CD4-positive, alpha-beta T cell (primary cell): ENCODE results near the gene SETD3. TPM values are rescaled to one million over a fixed set of nuclear protein-coding genes. Genes with fewer than 3 reads are reported as not detected.
"Not testable (repeated sequence)": the region's sequence is repeated elsewhere in the genome, so short reads cannot be mapped to it uniquely, and the experiment has no call there.

Experiments
- ATAC-seq: fragments of 200-7000 bp; cut with Tn5 transposase; one replicate; pipeline ENCODE4 v1.10.0; 2022; ENCODE audit warnings: mild to moderate bottlenecking; ENCODE audit not compliant: poor library complexity
- CTCF ChIA-PET: fragments of 350-600 bp; sonication (Branson Sonifier 250); formaldehyde crosslinking; loops from one replicate; lab custom pipeline; 2021; ENCODE audit warnings: antibody characterized with exemption, inconsistent platforms; lab: Charles Lee
- POLR2A ChIA-PET: fragments of 350-600 bp; sonication (Branson Sonifier 250); formaldehyde crosslinking; loops from one replicate; lab custom pipeline; 2021; ENCODE audit warnings: antibody characterized with exemption, inconsistent platforms; lab: Charles Lee
- DNase-seq, 14 experiments: peaks; one replicate each; pipeline ENCODE4 v3.0.0-alpha.2; 2013 to 2020; ENCODE audit warnings: mixed read lengths in 2 of 14
- H3K27ac ChIP-seq, 2 donors: one replicate each; pipeline versions ENCODE4 v1.5.1 to v1.7.0; 2013; ENCODE audit warnings: low read length in 2 of 2, low read depth in 1 of 2, mild to moderate bottlenecking in 1 of 2
- H3K27me3 ChIP-seq, 2 experiments: 1 replicate in 1 of 2; 2 replicates in 1 of 2; pipeline versions ENCODE4 v1.6.1 to v1.7.0; 2013; ENCODE audit warnings: low read length in 2 of 2, control low read depth in 1 of 2, mild to moderate bottlenecking in 1 of 2, moderate library complexity in 1 of 2; ENCODE audit not compliant: insufficient read depth in 2 of 2, control insufficient read depth in 1 of 2
- H3K36me3 ChIP-seq: one replicate; pipeline ENCODE4 v1.6.1; 2013; ENCODE audit warnings: low read length, control low read depth; ENCODE audit not compliant: insufficient read depth
- H3K4me1 ChIP-seq: one replicate; pipeline ENCODE4 v1.6.1; 2013; ENCODE audit warnings: low read length, control low read depth; ENCODE audit not compliant: insufficient read depth
- H3K4me3 ChIP-seq: one replicate; pipeline ENCODE4 v1.5.1; 2013; ENCODE audit warnings: mild to moderate bottlenecking, low read length, moderate library complexity
- H3K9me3 ChIP-seq, 2 experiments: 1 replicate in 1 of 2; 2 replicates in 1 of 2; pipeline versions ENCODE4 v1.6.1 to v1.7.0; 2013; ENCODE audit warnings: low read length in 2 of 2, mild to moderate bottlenecking in 2 of 2, control low read depth in 1 of 2, moderate library complexity in 1 of 2; ENCODE audit not compliant: control insufficient read depth in 1 of 2, insufficient read depth in 1 of 2
- H3K27ac Mint-ChIP-seq: one replicate; pipeline ENCODE4 v1.8.0; 2020; ENCODE audit warnings: mixed read lengths
- H3K27me3 Mint-ChIP-seq: one replicate; pipeline ENCODE4 v1.8.0; 2021; ENCODE audit warnings: mixed read lengths
- H3K36me3 Mint-ChIP-seq: one replicate; pipeline ENCODE4 v1.8.0; 2021; ENCODE audit warnings: low read depth, mixed read lengths
- H3K4me1 Mint-ChIP-seq: one replicate; pipeline ENCODE4 v1.8.0; 2021; ENCODE audit warnings: low read depth, mixed read lengths
- H3K4me3 Mint-ChIP-seq: one replicate; pipeline ENCODE4 v1.8.0; 2020; ENCODE audit warnings: mild to moderate bottlenecking, mixed read lengths
- H3K9me3 Mint-ChIP-seq: one replicate; pipeline ENCODE4 v1.8.0; 2020; ENCODE audit warnings: mixed read lengths
- CTCF ChIP-seq: fragments of 200-600 bp; IDR thresholded peaks from one replicate; pipeline ENCODE4 v1.8.0; 2022; ENCODE audit warnings: antibody characterized with exemption, mild to moderate bottlenecking
- intact Hi-C, 2 experiments: fragments of 100-400 bp; cut with DNase I in 1 of 2; cut with micrococcal nuclease in 1 of 2; formaldehyde crosslinking; loops; one replicate each; pipeline versions ENCODE4 v1.15.1 to v1.9.0; 2023 to 2025; cut with DNase I, micrococcal nuclease
- total RNA-seq, 174 experiments: library from RNA in 2 of 174; stranded (reverse) in 2 of 174; gene quantifications; one replicate each; pipeline ENCODE4 v1.2.3 and lab custom pipeline; 2021 to 2026

Gene SETD3
- total RNA-seq, 2 experiments from 2014 or later: 46.1 to 51.4 TPM

- Mint-ChIP-seq H3K9me3 (no peaks in the 10 kb centered on the region), H3K4me3 (no peak overlapping the region), H3K27ac (no peak overlapping the region), H3K27me3 (peaks cover 7% of the 10 kb centered on the region), H3K4me1 (no peaks in the 10 kb centered on the region), H3K36me3 (no peaks in the 10 kb centered on the region)
- Histone ChIP-seq H3K4me3 (no peak overlapping the region), H3K27ac (no peak overlapping the region), H3K36me3 (no peaks in the 10 kb centered on the region), H3K4me1 (no peaks in the 10 kb centered on the region), H3K9me3 (peaks cover 0 to 3% of the 10 kb centered on the region in 2 experiments), H3K27me3 (peaks cover 0 to 2% of the 10 kb centered on the region in 2 experiments)
- CTCF ChIA-PET: no interaction called here
- no peak for TF ChIP-seq CTCF
- POLR2A ChIA-PET: no interaction called here
- no peak for DNase-seq
- intact Hi-C loops: no loop called here
- ATAC-seq: no peak
Measured at GRCh38 chr14:99350751-99351150, 129.9 kb downstream of the SETD3 start.

- Histone ChIP-seq H3K4me3 (no peak overlapping the region), H3K9me3 (peaks cover 0 to 3% of the 10 kb centered on the region in 2 experiments), H3K27me3 (peaks cover 0 to 2% of the 10 kb centered on the region in 2 experiments), H3K36me3 (no peaks in the 10 kb centered on the region), H3K4me1 (no peaks in the 10 kb centered on the region), H3K27ac (no peak overlapping the region)
- intact Hi-C loops: loop anchor here in 1 of 2 experiments (1.0 kb wide), 1 partner anchor 24 kb away; no protein-coding TSS in a partner anchor
- H3K27ac Mint-ChIP-seq: no peak overlapping the region
- H3K4me1 Mint-ChIP-seq: no peaks in the 10 kb centered on the region
- peaks cover 8% of the 10 kb centered on the region for H3K27me3 Mint-ChIP-seq
- no peak for DNase-seq
- no peak overlapping the region for H3K4me3 Mint-ChIP-seq
- ChIA-PET CTCF (no interaction called here), POLR2A (no interaction called here)
- TF ChIP-seq CTCF: no peak
- no peaks in the 10 kb centered on the region for H3K9me3 Mint-ChIP-seq
- H3K36me3 Mint-ChIP-seq: no peaks in the 10 kb centered on the region
- ATAC-seq: no peak
Measured at GRCh38 chr14:99349721-99350495, 130.8 kb downstream of the SETD3 start.

GRCh38 chr14:99348816-99349614 is 131.6 kb downstream of the SETD3 start:
- no peaks in the 10 kb centered on the region for H3K36me3 Mint-ChIP-seq
- intact Hi-C loops: loop anchor here in 1 of 2 experiments (1.0 kb wide), 1 partner anchor 25 kb away; no protein-coding TSS in a partner anchor
- peaks cover 0 to 2% of the 10 kb centered on the region in 2 experiments for H3K27me3 ChIP-seq
- H3K4me1 Mint-ChIP-seq: no peaks in the 10 kb centered on the region
- H3K27ac Mint-ChIP-seq: no peak overlapping the region
- H3K4me1 ChIP-seq: no peaks in the 10 kb centered on the region
- no peak overlapping the region for H3K4me3 Mint-ChIP-seq
- no peak overlapping the region for H3K4me3 ChIP-seq
- DNase-seq: no peak
- ChIA-PET CTCF (no interaction called here), POLR2A (no interaction called here)
- H3K27me3 Mint-ChIP-seq: peaks cover 8% of the 10 kb centered on the region
- H3K9me3 Mint-ChIP-seq: no peaks in the 10 kb centered on the region
- H3K27ac ChIP-seq: no peak overlapping the region
- H3K36me3 ChIP-seq: no peaks in the 10 kb centered on the region
- H3K9me3 ChIP-seq: peaks cover 0 to 3% of the 10 kb centered on the region in 2 experiments
- TF ChIP-seq CTCF: no peak
- ATAC-seq: no peak

GRCh38 chr14:99348231-99348630 is 132.4 kb downstream of the SETD3 start:
- H3K4me3 ChIP-seq, H3K9me3 ChIP-seq, DNase-seq, H3K27me3 ChIP-seq, H3K27ac ChIP-seq, H3K4me3 Mint-ChIP-seq, H3K4me1 Mint-ChIP-seq, intact Hi-C loops, H3K27me3 Mint-ChIP-seq, H3K36me3 Mint-ChIP-seq, H3K4me1 ChIP-seq, ATAC-seq, H3K36me3 ChIP-seq, H3K27ac Mint-ChIP-seq, POLR2A ChIA-PET, H3K9me3 Mint-ChIP-seq, CTCF ChIA-PET: not testable (repeated sequence)
